Smooth muscle cell (in vitro differentiated cells): ENCODE results near the gene NTRK2. TPM values are rescaled to one million over a fixed set of nuclear protein-coding genes. Genes with fewer than 3 reads are reported as not detected.

Experiments
- DNase-seq: peaks from one replicate; lab custom pipeline; 2025; ENCODE audit not compliant: unreplicated experiment; lab: John Stamatoyannopoulos, UW
- H2AFZ ChIP-seq: fragments of 200-600 bp; sonication (generic); 2 replicates; pipeline ENCODE4 v1.6.0; 2016; ENCODE audit warnings: antibody characterized with exemption, low read depth, mild to moderate bottlenecking
- H3F3A ChIP-seq: fragments of 200-600 bp; sonication (generic); 2 replicates; pipeline ENCODE4 v1.6.0; 2017; ENCODE audit warnings: antibody characterized with exemption, low read depth
- H3K27ac ChIP-seq: fragments of 200-600 bp; sonication (generic); 2 replicates; pipeline ENCODE4 v1.5.1; 2016; ENCODE audit warnings: low read depth, mild to moderate bottlenecking
- H3K27me3 ChIP-seq: fragments of 200-600 bp; sonication (generic); 2 replicates; pipeline ENCODE4 v1.6.1; 2016; ENCODE audit warnings: low read depth, mild to moderate bottlenecking
- H3K36me3 ChIP-seq: fragments of 200-600 bp; sonication (generic); 2 replicates; pipeline ENCODE4 v1.5.1; 2016; ENCODE audit warnings: low read depth
- H3K4me1 ChIP-seq: fragments of 200-600 bp; sonication (generic); 2 replicates; pipeline ENCODE4 v1.5.1; 2016; ENCODE audit warnings: low read depth
- H3K4me2 ChIP-seq: fragments of 200-600 bp; sonication (generic); 2 replicates; pipeline ENCODE4 v1.6.0; 2016; ENCODE audit warnings: mild to moderate bottlenecking
- H3K4me3 ChIP-seq: fragments of 200-600 bp; sonication (generic); 2 replicates; pipeline ENCODE4 v1.5.1; 2016; ENCODE audit warnings: mild to moderate bottlenecking
- H3K79me2 ChIP-seq: fragments of 200-600 bp; sonication (generic); 2 replicates; pipeline ENCODE4 v1.6.0; 2016; ENCODE audit warnings: low read depth, mild to moderate bottlenecking
- H3K9ac ChIP-seq: fragments of 200-600 bp; sonication (generic); 2 replicates; pipeline ENCODE4 v1.6.0; 2016; ENCODE audit warnings: low read depth
- H3K9me3 ChIP-seq: fragments of 200-600 bp; sonication (generic); replicated peaks from 2 replicates; pipeline ENCODE4 v1.5.1; 2016; ENCODE audit warnings: low read depth
- H4K20me1 ChIP-seq: fragments of 200-600 bp; sonication (generic); 2 replicates; pipeline ENCODE4 v1.6.0; 2016; ENCODE audit warnings: low read depth
- CTCF ChIP-seq: fragments of 200-600 bp; sonication (generic); IDR thresholded peaks from 2 replicates; pipeline ENCODE4 v1.5.1; 2017; ENCODE audit warnings: borderline replicate concordance, mild to moderate bottlenecking, antibody characterized with exemption; ENCODE audit not compliant: insufficient read depth, poor library complexity, severe bottlenecking
- WGBS: methylation state at CpG from one replicate; pipeline ENCODE4 v1.1.7; 2016; ENCODE audit warnings: low lambda C conversion rate; 5-methylcytosine and 5-hydroxymethylcytosine counted together
- polyA plus RNA-seq: library from polyadenylated mRNA; unstranded; fragments of >200 nt; fragmentation: Nextera tagmentation; extraction: Ambion mirVana; gene quantifications from 2 replicates; pipeline ENCODE4 v1.2.1, GENCODE V29; 2016
- total RNA-seq: library from RNA; depleted of rRNA; stranded (reverse); fragments of >200 nt; gene quantifications from 2 replicates; pipeline ENCODE4 v1.2.3, GENCODE V29; 2014

The NTRK2 gene
- total and polyA plus RNA-seq, 2 experiments from 2014 or later = 1.7 to 3.9 TPM

DNA sequence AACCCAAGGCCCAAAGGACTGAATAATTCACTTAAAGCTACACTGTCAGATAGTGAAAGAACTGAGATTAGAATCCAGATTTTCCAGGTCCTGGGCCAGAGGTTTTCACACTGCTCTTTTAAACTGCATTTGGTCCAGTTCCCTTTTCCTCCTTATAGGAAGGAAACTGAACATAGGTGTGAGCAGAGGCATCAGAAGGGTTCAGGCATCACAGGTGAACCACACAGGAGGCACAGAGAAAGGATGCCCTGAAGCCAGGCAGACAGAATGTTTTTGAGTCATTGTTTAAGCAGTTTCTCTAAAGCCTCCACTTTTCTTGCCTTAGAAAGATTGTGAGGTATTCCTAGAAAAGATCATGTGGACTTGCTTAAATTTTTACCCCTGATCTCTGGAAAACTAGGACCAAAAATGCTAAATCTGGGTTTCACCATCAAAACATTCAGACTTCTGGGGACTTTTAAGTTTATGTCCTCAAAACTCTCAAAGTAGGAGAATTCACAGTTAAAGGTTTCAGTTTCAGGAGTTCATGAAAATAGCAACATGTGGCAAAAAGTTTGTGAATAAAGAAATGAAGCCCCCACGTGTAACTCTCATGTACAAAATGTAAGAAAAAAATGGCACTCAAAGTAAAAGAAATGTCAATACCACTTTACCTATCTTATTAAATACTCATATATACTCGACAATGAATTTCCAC lies 386.1 kb downstream of the NTRK2 start:
- no peaks in the 10 kb centered on the region for H4K20me1 ChIP-seq
- TF ChIP-seq CTCF = no peak

DNA sequence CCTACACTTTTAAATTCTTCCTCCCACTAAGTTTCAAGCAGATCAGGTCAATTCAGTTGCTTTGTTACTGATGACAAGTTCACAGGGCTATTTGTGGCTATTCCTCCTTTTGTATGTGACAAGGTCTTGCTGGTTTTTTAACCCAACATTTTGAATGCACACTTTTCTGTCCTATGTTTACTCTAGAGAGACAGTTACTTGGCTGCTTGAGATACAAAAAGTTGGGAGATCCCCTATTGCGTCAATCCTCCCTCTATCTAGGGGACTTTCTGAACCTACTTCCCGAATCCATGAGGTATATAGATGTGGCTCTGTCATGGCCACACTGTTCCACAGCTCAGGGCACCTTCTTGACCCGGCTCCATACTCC lies 386.7 kb downstream of the NTRK2 start:
- 96% methylated on average over 3 of the region's 3 CpGs for WGBS
- no peaks in the 10 kb centered on the region for H3K36me3 ChIP-seq
- no peak overlapping the region for H3K9ac ChIP-seq
- no peaks in the 10 kb centered on the region for H3K79me2 ChIP-seq
- H3K27ac ChIP-seq = no peak overlapping the region
- no peaks in the 10 kb centered on the region for H4K20me1 ChIP-seq
- TF ChIP-seq CTCF = no peak
- H3K27me3 ChIP-seq = no peaks in the 10 kb centered on the region
- no peaks in the 10 kb centered on the region for H3K4me1 ChIP-seq
- H2AFZ ChIP-seq = no peak overlapping the region
- H3K4me2 ChIP-seq = no peak overlapping the region
- DNase-seq = no peak
- H3F3A ChIP-seq = no peaks in the 10 kb centered on the region
- H3K4me3 ChIP-seq = no peak overlapping the region
- no peaks in the 10 kb centered on the region for H3K9me3 ChIP-seq

More for the DNA sequence above, 386.1 kb downstream of the NTRK2 start:
- H3K79me2 ChIP-seq = no peaks in the 10 kb centered on the region
- no peaks in the 10 kb centered on the region for H3K27me3 ChIP-seq
- no peak overlapping the region for H3K4me2 ChIP-seq
- no peaks in the 10 kb centered on the region for H3K4me1 ChIP-seq
- H3K4me3 ChIP-seq = no peak overlapping the region
- no peaks in the 10 kb centered on the region for H3K36me3 ChIP-seq
- no peak overlapping the region for H3K9ac ChIP-seq
- DNase-seq = no peak
- H3K27ac ChIP-seq = no peak overlapping the region
- H3F3A ChIP-seq = no peaks in the 10 kb centered on the region
- no peaks in the 10 kb centered on the region for H3K9me3 ChIP-seq
- 86% methylated on average over 2 of the region's 2 CpGs for WGBS
- H2AFZ ChIP-seq = no peak overlapping the region

- Histone ChIP-seq H3K4me3 (no peak overlapping the region), H3K9me3 (no peaks in the 10 kb centered on the region), H4K20me1 (no peaks in the 10 kb centered on the region), H3K79me2 (no peaks in the 10 kb centered on the region), H3K27me3 (peaks cover 9% of the 10 kb centered on the region), H3K9ac (no peak overlapping the region), H3K4me2 (no peak overlapping the region), H3K4me1 (no peaks in the 10 kb centered on the region), H2AFZ (no peak overlapping the region), H3K36me3 (no peaks in the 10 kb centered on the region), H3K27ac (no peak overlapping the region), H3F3A (no peaks in the 10 kb centered on the region)
- no peak for DNase-seq
- WGBS = 79% methylated on average over 1 of the region's 1 CpG
- no peak for TF ChIP-seq CTCF
These were observed 392.4 kb downstream of the NTRK2 start for GRCh38 chr9:85061969-85062368.

- Histone ChIP-seq H3K9me3 (no peaks in the 10 kb centered on the region), H3K4me2 (no peak overlapping the region), H3F3A (no peaks in the 10 kb centered on the region), H3K36me3 (no peaks in the 10 kb centered on the region), H3K27ac (no peak overlapping the region), H3K4me1 (no peaks in the 10 kb centered on the region), H3K4me3 (no peak overlapping the region), H2AFZ (no peak overlapping the region), H3K79me2 (no peaks in the 10 kb centered on the region), H3K9ac (no peak overlapping the region), H3K27me3 (peaks cover 11% of the 10 kb centered on the region), H4K20me1 (no peaks in the 10 kb centered on the region)
- no peak for DNase-seq
- 78% methylated on average over 4 of the region's 4 CpGs for WGBS
- no peak for TF ChIP-seq CTCF
These were observed 393.0 kb downstream of the NTRK2 start for GRCh38 chr9:85062385-85063022.
